HepG2 (cell line): Measurements from ENCODE around the gene CHSY3. TPM values are rescaled to one million over a fixed set of nuclear protein-coding genes. Genes with fewer than 3 reads are reported as not detected.

Experiments
- ATAC-seq: fragments of 200-7000 bp; cut with Tn5 transposase; 3 replicates; pipeline ENCODE4 v1.9.1; 2020; ENCODE audit warnings: mild to moderate bottlenecking, moderate library complexity
- BruUV-seq: library from RNA; stranded (reverse); fragments of 400-500 nt; replicated peaks from 2 replicates; lab custom pipeline; 2021; lab: Mats Ljungman, UMichigan
- CTCF ChIA-PET: fragments of 300-600 bp; formaldehyde crosslinking; extraction: SDS; loops from one replicate; lab custom pipeline; 2021; ENCODE audit warnings: low total read pairs, inconsistent platforms, low intra/inter-chr PET ratio; lab: Yijun Ruan, JAX
- POLR2A ChIA-PET: fragments of 350-600 bp; sonication (Branson Sonifier 250); formaldehyde crosslinking; loops from one replicate; lab custom pipeline; 2020; ENCODE audit warnings: antibody characterized with exemption, inconsistent platforms; lab: Yijun Ruan, JAX
- DNase-seq: peaks from one replicate; pipeline ENCODE4 v3.0.0-alpha.2; 2015; ENCODE audit warnings: low spot score
- FAIRE-seq: peaks from 3 replicates; lab custom pipeline; 2011; peaks lifted over from hg19 to GRCh38; lab: Jason Lieb, UNC
- H2AFZ ChIP-seq: one replicate; pipeline ENCODE4 v1.6.1; 2011; ENCODE audit warnings: low read length, inconsistent platforms
- H3K27ac ChIP-seq: fragments of 300-600 bp; 3 replicates; pipeline ENCODE4 v1.8.0; 2011; ENCODE audit warnings: mixed run types, mild to moderate bottlenecking, mixed read lengths, low read length, inconsistent platforms; ENCODE audit not compliant: insufficient read depth; ENCODE audit errors: extremely low read length
- H3K27me3 ChIP-seq, 2 experiments: fragments of 200-600 bp in 1 of 2; 2 replicates in 1 of 2; 3 replicates in 1 of 2; pipeline versions ENCODE4 v1.6.0 to v1.8.0; 2011; ENCODE audit warnings: low read length in 2 of 2, mild to moderate bottlenecking in 2 of 2, moderate library complexity in 2 of 2, inconsistent platforms in 1 of 2; ENCODE audit not compliant: insufficient read depth in 2 of 2, control insufficient read depth in 1 of 2
- H3K36me3 ChIP-seq, 2 experiments: fragments of 200-600 bp in 1 of 2; replicated peaks in 1 of 2; 2 replicates in 1 of 2; 3 replicates in 1 of 2; pipeline versions ENCODE4 v1.5.1 to v1.8.0; 2011; ENCODE audit warnings: low read length in 2 of 2, inconsistent platforms in 1 of 2; ENCODE audit not compliant: insufficient read depth in 2 of 2, control insufficient read depth in 1 of 2
- H3K4me1 ChIP-seq: 2 replicates; pipeline ENCODE4 v1.5.1; 2012; ENCODE audit warnings: low read length, inconsistent platforms; ENCODE audit not compliant: insufficient read depth
- H3K4me2 ChIP-seq: 2 replicates; pipeline ENCODE4 v1.6.0; 2011; ENCODE audit warnings: low read depth, low read length, inconsistent platforms
- H3K4me3 ChIP-seq, 3 experiments: fragments of 200-600 bp in 1 of 3; sonication (generic), shearing (Covaris generic) in 1 of 3; replicated peaks in 1 of 3; 2 replicates each; pipeline ENCODE4 v1.5.1; 2011 to 2016; ENCODE audit warnings: low read length in 3 of 3, inconsistent platforms in 2 of 3, low read depth in 2 of 3, mild to moderate bottlenecking in 2 of 3, control low read depth in 1 of 3, mixed read lengths in 1 of 3; ENCODE audit not compliant: insufficient read depth in 1 of 3
- H3K79me2 ChIP-seq: one replicate; pipeline ENCODE4 v1.6.1; 2011; ENCODE audit warnings: low read length, inconsistent platforms; ENCODE audit not compliant: insufficient read depth
- H3K9ac ChIP-seq: 2 replicates; pipeline ENCODE4 v1.6.0; 2011; ENCODE audit warnings: mild to moderate bottlenecking, low read depth, low read length, inconsistent platforms; ENCODE audit not compliant: insufficient read depth
- H3K9me3 ChIP-seq: 2 replicates; pipeline ENCODE4 v1.5.1; 2012; ENCODE audit warnings: mild to moderate bottlenecking, low read length
- H4K20me1 ChIP-seq: 2 replicates; pipeline ENCODE4 v1.6.0; 2011; ENCODE audit warnings: inconsistent platforms, mild to moderate bottlenecking, low read length, moderate library complexity; ENCODE audit not compliant: insufficient read depth
- HDAC2 ChIP-seq: sonication (generic); formaldehyde crosslinking; IDR thresholded peaks from 2 replicates; pipeline ENCODE4 v1.4.0; 2020; ENCODE audit warnings: missing genetic modification reagents
- NFE2L1 ChIP-seq: sonication (generic); formaldehyde crosslinking; IDR thresholded peaks from 2 replicates; pipeline ENCODE4 v1.4.0; 2020; ENCODE audit warnings: missing genetic modification reagents, mild to moderate bottlenecking, borderline replicate concordance
- SMYD3 ChIP-seq: sonication (generic); formaldehyde crosslinking; IDR thresholded peaks from 2 replicates; pipeline ENCODE4 v1.8.1; 2023; ENCODE audit warnings: mild to moderate bottlenecking, missing genetic modification reagents
- STAG1 ChIP-seq: sonication (generic); formaldehyde crosslinking; IDR thresholded peaks from 2 replicates; pipeline ENCODE4 v1.4.0; 2020; ENCODE audit warnings: missing genetic modification reagents
- ZBTB21 ChIP-seq: sonication (generic); formaldehyde crosslinking; IDR thresholded peaks from 2 replicates; pipeline ENCODE4 v1.4.0; 2020; ENCODE audit warnings: missing genetic modification reagents
- ZFX ChIP-seq: sonication (generic); formaldehyde crosslinking; IDR thresholded peaks from 2 replicates; pipeline ENCODE4 v1.4.0; 2020; ENCODE audit warnings: mild to moderate bottlenecking, low read depth, missing genetic modification reagents, moderate library complexity
- ZFY ChIP-seq: sonication (generic); formaldehyde crosslinking; IDR thresholded peaks from 2 replicates; pipeline ENCODE4 v1.4.0; 2020; ENCODE audit warnings: missing genetic modification reagents
- ZNF235 ChIP-seq: sonication (generic); formaldehyde crosslinking; IDR thresholded peaks from 2 replicates; pipeline ENCODE4 v1.8.1; 2023; ENCODE audit warnings: mild to moderate bottlenecking, missing genetic modification reagents, borderline replicate concordance
- ZNF382 ChIP-seq: sonication (generic); formaldehyde crosslinking; IDR thresholded peaks from 2 replicates; pipeline ENCODE4 v1.5.0; 2020; ENCODE audit warnings: missing genetic modification reagents, mild to moderate bottlenecking, borderline replicate concordance
- ZNF441 ChIP-seq: sonication (generic); formaldehyde crosslinking; IDR thresholded peaks from 2 replicates; pipeline ENCODE4 v1.7.0; 2021; ENCODE audit warnings: missing genetic modification reagents, borderline replicate concordance
- ZNF549 ChIP-seq: sonication (generic); formaldehyde crosslinking; IDR thresholded peaks from 2 replicates; pipeline ENCODE4 v1.5.0; 2020; ENCODE audit warnings: missing genetic modification reagents
- ZNF678 ChIP-seq: sonication (generic); formaldehyde crosslinking; IDR thresholded peaks from 2 replicates; pipeline ENCODE4 v1.4.0; 2020; ENCODE audit warnings: mild to moderate bottlenecking, missing genetic modification reagents
- ZNF788 ChIP-seq: sonication (generic); formaldehyde crosslinking; IDR thresholded peaks from 2 replicates; pipeline ENCODE4 v1.5.0; 2020; ENCODE audit warnings: mild to moderate bottlenecking, missing genetic modification reagents, borderline replicate concordance
- WGBS: methylation state at CpG from one replicate; pipeline ENCODE4 v1.1.6; 2017; ENCODE audit warnings: low lambda C conversion rate; 5-methylcytosine and 5-hydroxymethylcytosine counted together
- in situ Hi-C: cut with HindIII; loops from 2 replicates; pipeline ENCODE4 v1.10.0; 2017; ENCODE audit warnings: low pct_unique_long_range_greater_than_20kb; ENCODE audit not compliant: extremely low pct_ligation_motif_present
- intact Hi-C: fragments of 100-400 bp; cut with micrococcal nuclease; formaldehyde crosslinking; loops from one replicate; pipeline ENCODE4 v1.10.0; 2022; ENCODE audit not compliant: unreplicated experiment
- polyA plus RNA-seq, 8 experiments: library from polyadenylated mRNA; depleted of rRNA in 3 of 8; stranded (reverse) in 7 of 8; unstranded in 1 of 8; fragments of >200 nt; fragmentation: Illumina TruSeq in 4 of 8; extraction: Trizol in 4 of 8; gene quantifications; 2 replicates each; pipeline versions ENCODE4 v1.2.1 to v1.2.3, GENCODE V29; 2011 to 2016; ENCODE audit warnings: low read depth in 4 of 8, missing spikeins in 1 of 8, mixed read lengths in 1 of 8; ENCODE audit not compliant: insufficient read depth in 1 of 8
- total RNA-seq, 5 experiments: library from RNA; depleted of rRNA; stranded (reverse); fragments of >200 nt; fragmentation: Illumina TruSeq; extraction: Trizol; gene quantifications; 2 replicates each; pipeline ENCODE4 v1.2.3, GENCODE V29; 2016; ENCODE audit warnings: low read depth in 1 of 5
- TF ChIP-seq, protein P1 (sequence below): sonication (generic); formaldehyde crosslinking; IDR thresholded peaks from 2 replicates; pipeline ENCODE4 v1.5.0; 2020; ENCODE audit warnings: mild to moderate bottlenecking, missing genetic modification reagents, moderate library complexity
- TF ChIP-seq, protein P2 (sequence below): sonication (generic); formaldehyde crosslinking; IDR thresholded peaks from 2 replicates; pipeline ENCODE4 v1.4.0; 2020; ENCODE audit warnings: missing genetic modification reagents

Gene CHSY3
- total and polyA plus RNA-seq, 2 of the 13 experiments (the other 11 are each of a cell fraction or from before 2014, with no cell fraction given) = 0.26 to 4.1 TPM

- H3K27me3 ChIP-seq = no peaks in the 10 kb centered on the region
- no peaks in the 10 kb centered on the region for H3K79me2 ChIP-seq
- H3K9ac ChIP-seq = no peak overlapping the region
- no peak overlapping the region for H3K27ac ChIP-seq
- 0 out of 3 replicates have a peak, but pooled peaks have one; percentile 42 for ATAC-seq
- peak; percentile 27 for DNase-seq
- H3K9me3 ChIP-seq = no peaks in the 10 kb centered on the region
- in situ Hi-C loops = loop anchor here (25.0 kb wide), 2 partner anchors 603 to 1003 kb away; no protein-coding TSS in a partner anchor
- FAIRE-seq = no peak
- no peaks in the 10 kb centered on the region for H3K36me3 ChIP-seq
- H3K4me2 ChIP-seq = no peak overlapping the region
- no peak overlapping the region for H3K4me3 ChIP-seq
- H3K4me1 ChIP-seq = no peaks in the 10 kb centered on the region
- POLR2A ChIA-PET = no interaction called here
- BruUV-seq = no TSS peak
- TF ChIP-seq STAG1 = peak; percentile 72
- TF ChIP-seq HDAC2 (CRISPR knock-in tag) = no peak
- no peak for TF ChIP-seq NFE2L1
- TF ChIP-seq, protein P1, sequence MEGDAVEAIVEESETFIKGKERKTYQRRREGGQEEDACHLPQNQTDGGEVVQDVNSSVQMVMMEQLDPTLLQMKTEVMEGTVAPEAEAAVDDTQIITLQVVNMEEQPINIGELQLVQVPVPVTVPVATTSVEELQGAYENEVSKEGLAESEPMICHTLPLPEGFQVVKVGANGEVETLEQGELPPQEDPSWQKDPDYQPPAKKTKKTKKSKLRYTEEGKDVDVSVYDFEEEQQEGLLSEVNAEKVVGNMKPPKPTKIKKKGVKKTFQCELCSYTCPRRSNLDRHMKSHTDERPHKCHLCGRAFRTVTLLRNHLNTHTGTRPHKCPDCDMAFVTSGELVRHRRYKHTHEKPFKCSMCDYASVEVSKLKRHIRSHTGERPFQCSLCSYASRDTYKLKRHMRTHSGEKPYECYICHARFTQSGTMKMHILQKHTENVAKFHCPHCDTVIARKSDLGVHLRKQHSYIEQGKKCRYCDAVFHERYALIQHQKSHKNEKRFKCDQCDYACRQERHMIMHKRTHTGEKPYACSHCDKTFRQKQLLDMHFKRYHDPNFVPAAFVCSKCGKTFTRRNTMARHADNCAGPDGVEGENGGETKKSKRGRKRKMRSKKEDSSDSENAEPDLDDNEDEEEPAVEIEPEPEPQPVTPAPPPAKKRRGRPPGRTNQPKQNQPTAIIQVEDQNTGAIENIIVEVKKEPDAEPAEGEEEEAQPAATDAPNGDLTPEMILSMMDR (CRISPR knock-in tag) = peak; percentile 51
- CTCF ChIA-PET = interaction anchor here (1.6 to 1.7 kb wide), 2 partner anchors 611 to 1001 kb away, joined by 5 to 6 read pairs; no protein-coding TSS in a partner anchor
- H4K20me1 ChIP-seq = no peaks in the 10 kb centered on the region; the same call in 1 of the 2 replicates
- intact Hi-C loops = loop anchor here (1.0 kb wide), 2 partner anchors 32 to 1001 kb away; no protein-coding TSS in a partner anchor
- 23% methylated on average over 1 of the region's 1 CpG for WGBS
- H2AFZ ChIP-seq = no peak overlapping the region
Observed at GRCh38 chr5:130109152-130109551, 204.9 kb downstream of the CHSY3 start.

DNA sequence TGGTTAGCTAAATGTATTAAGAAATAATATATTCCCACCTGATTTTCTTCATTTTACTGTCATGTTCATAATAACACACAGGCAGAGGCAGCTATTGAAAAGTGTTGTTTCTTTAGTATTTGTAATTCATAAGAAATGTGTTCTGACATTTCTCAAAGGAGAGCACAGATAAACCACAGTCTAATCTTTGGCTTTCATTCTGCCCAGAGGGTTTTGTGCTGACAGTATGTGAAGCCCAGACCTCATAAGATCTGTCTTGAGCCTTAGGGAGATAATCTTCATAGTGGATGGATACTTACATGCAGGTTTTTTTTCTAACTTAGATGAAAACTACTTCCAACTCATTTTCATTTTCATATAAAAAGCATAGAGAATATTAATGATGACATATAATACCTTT is 206.1 kb downstream of the CHSY3 start:
- ATAC-seq (no peak), FAIRE-seq (no peak), DNase-seq (no peak)
- in situ Hi-C loops = loop anchor here (25.0 kb wide), 2 partner anchors 602 to 1002 kb away; no protein-coding TSS in a partner anchor
- Histone ChIP-seq H3K27ac (no peak overlapping the region), H3K9me3 (no peaks in the 10 kb centered on the region), H3K4me2 (no peak overlapping the region), H2AFZ (no peak overlapping the region), H4K20me1 (no peaks in the 10 kb centered on the region), H3K4me3 (no peak overlapping the region), H3K27me3 (no peaks in the 10 kb centered on the region), H3K9ac (no peak overlapping the region), H3K36me3 (no peaks in the 10 kb centered on the region), H3K4me1 (no peaks in the 10 kb centered on the region), H3K79me2 (no peaks in the 10 kb centered on the region)
- ChIA-PET CTCF (no interaction called here), POLR2A (no interaction called here)
- no TSS peak for BruUV-seq
- intact Hi-C loops = no loop called here
- no peak for TF ChIP-seq ZNF549 (CRISPR knock-in tag)
- TF ChIP-seq ZBTB21 (CRISPR knock-in tag) = no peak
- TF ChIP-seq ZFX = no peak
- TF ChIP-seq ZNF788 (CRISPR knock-in tag) = no peak
- TF ChIP-seq ZFY = no peak
- no peak for TF ChIP-seq ZNF235 (CRISPR knock-in tag)
- TF ChIP-seq SMYD3 = no peak
- TF ChIP-seq ZNF678 (CRISPR knock-in tag) = no peak
- TF ChIP-seq, protein P2, sequence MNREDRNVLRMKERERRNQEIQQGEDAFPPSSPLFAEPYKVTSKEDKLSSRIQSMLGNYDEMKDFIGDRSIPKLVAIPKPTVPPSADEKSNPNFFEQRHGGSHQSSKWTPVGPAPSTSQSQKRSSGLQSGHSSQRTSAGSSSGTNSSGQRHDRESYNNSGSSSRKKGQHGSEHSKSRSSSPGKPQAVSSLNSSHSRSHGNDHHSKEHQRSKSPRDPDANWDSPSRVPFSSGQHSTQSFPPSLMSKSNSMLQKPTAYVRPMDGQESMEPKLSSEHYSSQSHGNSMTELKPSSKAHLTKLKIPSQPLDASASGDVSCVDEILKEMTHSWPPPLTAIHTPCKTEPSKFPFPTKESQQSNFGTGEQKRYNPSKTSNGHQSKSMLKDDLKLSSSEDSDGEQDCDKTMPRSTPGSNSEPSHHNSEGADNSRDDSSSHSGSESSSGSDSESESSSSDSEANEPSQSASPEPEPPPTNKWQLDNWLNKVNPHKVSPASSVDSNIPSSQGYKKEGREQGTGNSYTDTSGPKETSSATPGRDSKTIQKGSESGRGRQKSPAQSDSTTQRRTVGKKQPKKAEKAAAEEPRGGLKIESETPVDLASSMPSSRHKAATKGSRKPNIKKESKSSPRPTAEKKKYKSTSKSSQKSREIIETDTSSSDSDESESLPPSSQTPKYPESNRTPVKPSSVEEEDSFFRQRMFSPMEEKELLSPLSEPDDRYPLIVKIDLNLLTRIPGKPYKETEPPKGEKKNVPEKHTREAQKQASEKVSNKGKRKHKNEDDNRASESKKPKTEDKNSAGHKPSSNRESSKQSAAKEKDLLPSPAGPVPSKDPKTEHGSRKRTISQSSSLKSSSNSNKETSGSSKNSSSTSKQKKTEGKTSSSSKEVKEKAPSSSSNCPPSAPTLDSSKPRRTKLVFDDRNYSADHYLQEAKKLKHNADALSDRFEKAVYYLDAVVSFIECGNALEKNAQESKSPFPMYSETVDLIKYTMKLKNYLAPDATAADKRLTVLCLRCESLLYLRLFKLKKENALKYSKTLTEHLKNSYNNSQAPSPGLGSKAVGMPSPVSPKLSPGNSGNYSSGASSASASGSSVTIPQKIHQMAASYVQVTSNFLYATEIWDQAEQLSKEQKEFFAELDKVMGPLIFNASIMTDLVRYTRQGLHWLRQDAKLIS (CRISPR knock-in tag) = no peak
- no peak for TF ChIP-seq ZNF382 (CRISPR knock-in tag)
- no peak for TF ChIP-seq ZNF441 (CRISPR knock-in tag)
